ENCODE results near the gene UBE2H.
"Not testable (repeated sequence)": the region's sequence is repeated elsewhere in the genome, so short reads cannot be mapped to it uniquely, and the experiment has no call there.

The UBE2H gene

GRCh38 chr7:129841465-129841864, 111.3 kb downstream of the UBE2H start:
- DNase-seq: peak; percentile 25

GRCh38 chr7:129840757-129841156, 112.0 kb downstream of the UBE2H start:
- DNase-seq: no peak

- no peak for DNase-seq
Measured at GRCh38 chr7:129836983-129837382, 115.8 kb downstream of the UBE2H start.

GRCh38 chr7:129835569-129835968, 117.2 kb downstream of the UBE2H start:
- DNase-seq: no peak

- DNase-seq: not testable (repeated sequence)
Measured at GRCh38 chr7:129833353-129833752, 119.4 kb downstream of the UBE2H start.

GRCh38 chr7:129832701-129833227, 120.0 kb downstream of the UBE2H start:
- no peak for DNase-seq

GRCh38 chr7:129832282-129832681, 120.5 kb downstream of the UBE2H start:
- no peak for DNase-seq

GRCh38 chr7:129831424-129832058, 121.2 kb downstream of the UBE2H start:
- no peak for DNase-seq

GRCh38 chr7:129830949-129831348, 121.8 kb downstream of the UBE2H start:
- no peak for DNase-seq

- DNase-seq: peak; percentile 67
Measured at GRCh38 chr7:129829737-129830631, 122.8 kb downstream of the UBE2H start.

- DNase-seq: peak; percentile 69
Measured at GRCh38 chr7:129828989-129829736, 123.6 kb downstream of the UBE2H start.

- DNase-seq: no peak
Measured at GRCh38 chr7:129828078-129828762, 124.5 kb downstream of the UBE2H start.

GRCh38 chr7:129827467-129827990, 125.2 kb downstream of the UBE2H start:
- no peak for DNase-seq

GRCh38 chr7:129826895-129827294, 125.9 kb downstream of the UBE2H start:
- not testable (repeated sequence) for DNase-seq

GRCh38 chr7:129825209-129825970, 127.4 kb downstream of the UBE2H start:
- DNase-seq: peak; percentile 87

GRCh38 chr7:129824291-129825208, 128.2 kb downstream of the UBE2H start:
- DNase-seq: peak; percentile 39

GRCh38 chr7:129823143-129823542, 129.6 kb downstream of the UBE2H start:
- DNase-seq: not testable (repeated sequence)

- no peak for DNase-seq
Measured at GRCh38 chr7:129821476-129821875, 131.3 kb downstream of the UBE2H start.

GRCh38 chr7:129816742-129817141, 136.0 kb downstream of the UBE2H start:
- no peak for DNase-seq

- no peak for DNase-seq
Measured at GRCh38 chr7:129807863-129808262, 144.9 kb downstream of the UBE2H start.
